Muscle of leg (tissue), 11 donors: ENCODE results near the gene LIMCH1. TPM values are rescaled to one million over a fixed set of nuclear protein-coding genes. Genes with fewer than 3 reads are reported as not detected.
A peak's percentile ranks its signal among the peaks of the same experiment; 100 is the strongest.

Experiments
- DNase-seq: peaks from one replicate; pipeline ENCODE4 v3.0.0; 2013
- H3K27ac ChIP-seq: one replicate; pipeline ENCODE4 v1.5.1; 2013; ENCODE audit warnings: mild to moderate bottlenecking, low read length, control low read depth
- H3K27me3 ChIP-seq: one replicate; pipeline ENCODE4 v1.6.1; 2013; ENCODE audit warnings: low read length; ENCODE audit not compliant: control insufficient read depth, insufficient read depth
- H3K36me3 ChIP-seq: one replicate; pipeline ENCODE4 v1.6.1; 2013; ENCODE audit warnings: low read length; ENCODE audit not compliant: control insufficient read depth, insufficient read depth
- H3K4me1 ChIP-seq: one replicate; pipeline ENCODE4 v1.6.1; 2013; ENCODE audit warnings: low read length; ENCODE audit not compliant: control insufficient read depth, insufficient read depth
- H3K4me3 ChIP-seq: one replicate; pipeline ENCODE4 v1.5.1; 2013; ENCODE audit warnings: low read length, control low read depth
- H3K9me3 ChIP-seq: replicated peaks from 2 replicates; pipeline ENCODE4 v1.6.1; 2013; ENCODE audit warnings: low read depth, low read length; ENCODE audit not compliant: control insufficient read depth
- WGBS: methylation state at CpG from one replicate; pipeline ENCODE4 v1.1.5; 2013; ENCODE audit warnings: missing lambda C conversion rate; ENCODE audit not compliant: insufficient coverage; 5-methylcytosine and 5-hydroxymethylcytosine counted together
- polyA plus RNA-seq, 8 donors: library from polyadenylated mRNA; unstranded; fragments of 120-200 nt; gene quantifications; one replicate each; pipeline versions ENCODE4 v1.2.1 to v1.2.3, GENCODE V29; 2013; ENCODE audit warnings: inconsistent platforms in 1 of 8, low replicate concordance in 1 of 8; ENCODE audit not compliant: insufficient read length in 8 of 8, insufficient read depth in 1 of 8
- total RNA-seq: library from RNA; stranded (reverse); fragments of 120-200 nt; gene quantifications from one replicate; pipeline ENCODE4 v1.2.4, GENCODE V29; 2013

Gene LIMCH1
- total and polyA plus RNA-seq, 9 donors, result 69.8 to 122 (median 98.0) TPM

DNA sequence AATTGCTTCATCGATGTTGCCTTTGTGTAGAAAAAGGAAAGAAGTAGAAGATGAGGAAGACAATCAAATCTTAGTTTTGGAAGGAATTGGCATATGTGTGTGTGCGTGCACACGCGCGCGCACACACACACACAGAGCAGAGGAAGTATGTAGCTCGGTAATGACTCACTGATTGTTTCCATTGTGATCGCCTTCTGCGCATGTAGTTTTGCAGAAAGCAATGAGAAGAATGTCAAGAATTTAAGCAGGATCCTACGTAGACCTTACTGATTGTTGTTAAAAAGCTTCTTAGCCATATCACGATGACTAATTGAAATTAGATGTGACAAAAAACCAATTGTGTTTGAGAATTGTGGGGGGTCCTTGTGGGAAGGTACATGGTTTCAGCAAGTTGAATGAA is 12.8 kb upstream of the LIMCH1 start:
- Histone ChIP-seq H3K36me3 (no peaks in the 10 kb centered on the region), H3K4me1 (no peaks in the 10 kb centered on the region), H3K9me3 (no peaks in the 10 kb centered on the region), H3K27ac (no peak overlapping the region), H3K4me3 (no peak overlapping the region), H3K27me3 (no peaks in the 10 kb centered on the region)
- peak; percentile 57 for DNase-seq
- WGBS, result 51% methylated on average over 7 of the region's 11 CpGs

- H3K27ac ChIP-seq, result no peak overlapping the region
- 86% methylated on average over 2 of the region's 2 CpGs for WGBS
- H3K4me1 ChIP-seq, result no peaks in the 10 kb centered on the region
These were observed 11.3 kb upstream of the LIMCH1 start for GRCh38 chr4:41526628-41527027.

DNA sequence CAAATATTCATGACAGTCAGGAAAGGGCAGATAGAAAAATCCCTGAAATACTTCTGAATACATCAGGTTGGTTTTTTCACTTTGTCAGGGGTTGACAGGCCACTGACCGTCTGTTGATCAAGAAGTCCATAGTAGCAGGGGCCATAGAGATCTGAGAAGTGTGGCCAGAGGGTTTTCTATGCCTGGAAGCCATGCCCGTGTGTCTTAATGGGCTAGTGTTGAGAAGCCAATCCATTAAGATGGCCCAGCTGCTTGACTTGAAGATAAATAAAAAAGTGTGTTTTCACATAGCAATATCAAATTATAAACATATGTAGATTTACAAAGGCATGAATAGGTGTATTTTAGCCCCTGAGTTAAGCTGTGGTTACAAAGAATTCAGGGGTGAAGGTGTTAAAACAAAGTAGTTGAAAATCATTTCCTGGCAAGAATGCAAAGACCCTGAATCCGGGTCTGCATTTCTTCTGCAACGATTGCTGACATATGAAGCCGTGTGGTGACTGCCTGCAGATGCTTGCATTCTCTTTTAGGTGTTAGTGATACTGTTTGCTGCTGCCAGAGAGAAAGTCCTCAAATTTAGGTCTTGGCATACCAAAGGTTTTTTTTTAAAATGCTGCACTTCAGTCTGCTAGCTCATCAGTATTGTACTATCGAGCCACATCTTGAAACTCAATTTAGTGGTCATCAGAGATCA is 9.3 kb upstream of the LIMCH1 start:
- 32% methylated on average over 6 of the region's 6 CpGs for WGBS
- peak; percentile 43 for DNase-seq

More at GRCh38 chr4:41526628-41527027, 11.3 kb upstream of the LIMCH1 start:
- Histone ChIP-seq H3K4me3 (no peak overlapping the region), H3K27me3 (no peaks in the 10 kb centered on the region), H3K36me3 (peaks cover 1% of the 10 kb centered on the region), H3K9me3 (no peaks in the 10 kb centered on the region)
- DNase-seq, result no peak

DNA sequence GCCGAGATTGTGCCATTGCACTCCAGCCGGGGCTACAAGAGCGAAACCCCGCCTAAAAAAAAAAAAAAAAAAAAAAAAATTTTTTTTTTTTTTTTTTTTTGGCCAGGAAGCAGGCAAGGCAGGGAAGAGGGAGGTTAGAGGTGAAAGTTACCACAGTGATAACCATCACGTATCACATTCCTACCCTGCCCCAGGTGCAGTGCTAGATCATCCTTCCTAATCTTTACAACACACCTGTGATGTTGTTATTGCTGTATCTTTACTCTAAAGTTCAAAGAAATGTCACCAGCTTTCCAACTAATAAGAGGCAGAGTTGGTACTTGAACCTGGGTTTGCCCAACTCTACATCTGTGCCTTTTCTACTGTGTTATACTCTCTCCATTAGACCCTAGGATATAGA is 7.2 kb upstream of the LIMCH1 start:
- H3K4me1 ChIP-seq, result no peaks in the 10 kb centered on the region
- H3K4me3 ChIP-seq, result no peak overlapping the region
- no peaks in the 10 kb centered on the region for H3K27me3 ChIP-seq
- H3K27ac ChIP-seq, result no peak overlapping the region
- no CpG with 5 or more reads among the region's 5 CpGs for WGBS
- no peak for DNase-seq
- peaks cover 6% of the 10 kb centered on the region for H3K36me3 ChIP-seq
- no peaks in the 10 kb centered on the region for H3K9me3 ChIP-seq

More for the DNA sequence above, 9.3 kb upstream of the LIMCH1 start:
- no peaks in the 10 kb centered on the region for H3K9me3 ChIP-seq
- H3K27me3 ChIP-seq, result no peaks in the 10 kb centered on the region
- peaks cover 6% of the 10 kb centered on the region for H3K36me3 ChIP-seq
- no peak overlapping the region for H3K4me3 ChIP-seq
- no peaks in the 10 kb centered on the region for H3K4me1 ChIP-seq
- no peak overlapping the region for H3K27ac ChIP-seq

DNA sequence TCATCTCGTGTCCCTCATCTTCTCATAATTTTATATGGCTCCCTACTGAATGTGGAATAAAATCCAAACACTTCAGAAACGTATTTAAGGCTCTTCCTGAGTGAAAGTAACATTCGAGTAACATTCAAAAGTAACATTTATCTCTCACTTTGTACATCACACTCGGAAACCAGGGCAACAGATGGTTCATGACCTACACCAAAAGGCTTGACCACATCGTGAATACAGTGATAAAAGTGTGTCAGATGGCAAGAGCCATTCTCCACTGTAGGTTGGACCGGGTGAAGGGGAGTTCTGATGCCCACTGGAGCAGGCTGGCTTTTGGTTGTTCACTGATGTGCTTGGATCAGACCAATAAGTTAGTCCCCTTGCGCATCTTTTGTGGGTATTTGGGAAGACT is 5.6 kb upstream of the LIMCH1 start:
- Histone ChIP-seq H3K36me3 (peaks cover 6% of the 10 kb centered on the region), H3K27me3 (no peaks in the 10 kb centered on the region), H3K27ac (no peak overlapping the region), H3K4me3 (no peak overlapping the region), H3K4me1 (no peaks in the 10 kb centered on the region), H3K9me3 (no peaks in the 10 kb centered on the region)
- 82% methylated on average over 2 of the region's 7 CpGs for whole genome bisulfite sequencing
- DNase-seq, result no peak

GRCh38 chr4:41532882-41533281 is 5.1 kb upstream of the LIMCH1 start:
- DNase-seq, result no peak
- no peak overlapping the region for H3K27ac ChIP-seq
- H3K4me1 ChIP-seq, result peaks cover 2% of the 10 kb centered on the region
- H3K36me3 ChIP-seq, result peaks cover 6% of the 10 kb centered on the region
- no peaks in the 10 kb centered on the region for H3K27me3 ChIP-seq
- 44% methylated on average over 2 of the region's 2 CpGs for WGBS
- H3K9me3 ChIP-seq, result no peaks in the 10 kb centered on the region
- no peak overlapping the region for H3K4me3 ChIP-seq

GRCh38 chr4:41533680-41534079 is 4.3 kb upstream of the LIMCH1 start:
- no peak overlapping the region for H3K27ac ChIP-seq
- peaks cover 6% of the 10 kb centered on the region for H3K36me3 ChIP-seq
- no peak overlapping the region for H3K4me3 ChIP-seq
- peaks cover 8% of the 10 kb centered on the region for H3K4me1 ChIP-seq
- 84% methylated on average over 3 of the region's 3 CpGs for WGBS
- DNase-seq, result no peak
- H3K9me3 ChIP-seq, result no peaks in the 10 kb centered on the region
- H3K27me3 ChIP-seq, result no peaks in the 10 kb centered on the region

GRCh38 chr4:41534404-41534803 is 3.6 kb upstream of the LIMCH1 start:
- Histone ChIP-seq H3K4me1 (peaks cover 12% of the 10 kb centered on the region), H3K36me3 (peaks cover 6% of the 10 kb centered on the region), H3K27me3 (no peaks in the 10 kb centered on the region), H3K9me3 (no peaks in the 10 kb centered on the region), H3K27ac (no peak overlapping the region), H3K4me3 (no peak overlapping the region)
- DNase-seq, result peak; percentile 82

DNA sequence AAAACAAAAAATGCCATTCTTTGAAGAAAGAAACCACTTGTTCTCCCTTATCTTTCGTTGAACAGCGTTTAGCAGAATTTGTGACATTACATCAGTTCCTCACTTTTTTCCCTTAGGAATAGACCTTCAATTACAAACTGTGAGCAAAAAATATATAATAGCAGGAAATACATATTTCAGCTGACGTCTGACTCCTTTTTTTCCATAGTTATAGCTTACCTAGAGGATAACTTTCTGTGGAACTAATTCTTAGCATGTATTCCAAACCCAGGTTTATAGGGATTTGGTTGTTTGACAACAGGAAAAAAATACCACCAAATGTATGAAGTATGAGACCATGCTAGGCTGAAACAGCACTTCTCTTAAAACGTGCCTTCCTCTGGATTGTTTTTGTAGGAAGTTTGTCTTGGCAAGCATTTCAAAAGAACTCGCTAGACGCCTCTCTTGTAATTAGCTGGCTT is 2.0 kb upstream of the LIMCH1 start:
- WGBS, result no CpG with 5 or more reads among the region's 6 CpGs
- peak; percentile 60 for DNase-seq
- Histone ChIP-seq H3K4me3 (no peak overlapping the region), H3K27ac (peak overlapping the region; percentile 80), H3K27me3 (no peaks in the 10 kb centered on the region), H3K9me3 (no peaks in the 10 kb centered on the region), H3K4me1 (peaks cover 14% of the 10 kb centered on the region), H3K36me3 (peaks cover 6% of the 10 kb centered on the region)

DNA sequence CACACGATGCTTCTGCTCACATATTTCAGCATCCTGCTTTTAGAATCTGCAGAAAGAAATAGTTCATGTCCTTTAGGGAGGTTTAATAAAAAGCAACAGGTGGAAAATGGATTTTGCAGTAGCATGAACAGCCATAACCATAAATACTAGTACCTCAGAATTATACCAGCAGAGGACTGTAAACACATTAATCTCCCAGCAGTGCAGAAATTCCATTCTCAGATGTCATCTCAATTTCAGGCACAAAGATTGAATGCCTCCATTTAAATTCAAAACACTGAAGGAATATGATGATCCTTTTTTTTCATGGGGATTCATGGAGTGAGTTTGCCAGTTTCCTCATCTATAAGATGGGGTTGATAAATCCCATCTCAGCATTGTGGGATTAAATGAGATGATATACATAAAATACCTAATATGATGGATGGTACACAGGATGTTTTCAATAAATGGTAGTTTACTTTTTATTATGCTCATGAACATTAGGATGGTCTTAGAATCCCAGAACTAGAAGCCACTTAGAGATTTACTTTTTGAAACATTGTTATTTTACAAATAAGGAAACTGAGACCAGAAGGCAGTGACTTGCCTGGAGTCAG is 566 bp upstream of the LIMCH1 start:
- peaks cover 23% of the 10 kb centered on the region for H3K4me1 ChIP-seq
- DNase-seq, result peak; percentile 43

More for the DNA sequence above, 566 bp upstream of the LIMCH1 start:
- Histone ChIP-seq H3K27ac (peak overlapping the region; percentile 72), H3K9me3 (no peaks in the 10 kb centered on the region), H3K27me3 (no peaks in the 10 kb centered on the region), H3K4me3 (no peak overlapping the region), H3K36me3 (no peaks in the 10 kb centered on the region)
- WGBS, result no CpG with 5 or more reads among the region's 1 CpG
